Kasumi-1 (cell line): Measurements from ENCODE around the gene CPA5.

Experiments used
- DNase-seq, 2 experiments: peaks; one replicate each; lab custom pipeline; 2025; lab: John Stamatoyannopoulos, UW

CPA5 gene

DNA sequence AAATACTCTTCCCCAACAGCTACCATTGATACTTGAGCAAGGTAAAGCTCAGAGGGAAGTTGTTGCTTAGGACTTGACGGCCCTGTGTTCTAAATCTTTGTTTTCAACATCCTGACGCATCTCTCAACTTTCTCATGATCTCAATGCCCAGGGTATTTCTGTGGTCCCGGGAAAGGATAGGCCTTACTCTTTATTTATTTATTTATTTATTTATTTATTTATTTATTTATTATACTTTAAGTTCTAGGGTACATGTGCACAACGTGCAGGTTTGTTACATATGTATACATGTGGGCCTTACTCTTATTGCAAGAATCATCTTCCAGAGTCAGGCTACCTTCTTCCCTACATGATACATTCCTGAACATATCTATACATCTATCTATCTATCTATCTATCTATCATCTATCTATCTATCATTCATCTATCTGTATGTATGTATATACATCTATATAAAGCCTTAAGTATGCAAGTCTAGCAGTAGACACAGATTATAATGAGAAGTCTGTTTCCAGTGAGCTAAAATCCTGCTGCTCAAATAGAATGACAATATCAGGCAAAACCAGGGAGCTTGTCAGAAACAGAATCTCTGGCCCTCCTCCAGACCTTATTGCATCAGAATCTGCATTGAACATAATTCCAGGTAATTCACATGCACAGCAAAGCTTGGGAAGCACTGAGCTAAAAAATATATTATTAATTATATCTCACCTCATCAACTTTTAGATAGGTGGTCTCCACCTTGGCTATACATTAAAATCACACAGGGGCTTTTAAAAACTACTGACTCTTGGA lies 12.2 kb upstream of the CPA5 start:
- DNase-seq: no peak

- no peak for DNase-seq
Observed at GRCh38 chr7:130333832-130334231, 10.8 kb upstream of the CPA5 start.

- no peak for DNase-seq
Observed at GRCh38 chr7:130334274-130334673, 10.3 kb upstream of the CPA5 start.

- no peak for DNase-seq
Observed at GRCh38 chr7:130337410-130337971, 7.1 kb upstream of the CPA5 start.

DNA sequence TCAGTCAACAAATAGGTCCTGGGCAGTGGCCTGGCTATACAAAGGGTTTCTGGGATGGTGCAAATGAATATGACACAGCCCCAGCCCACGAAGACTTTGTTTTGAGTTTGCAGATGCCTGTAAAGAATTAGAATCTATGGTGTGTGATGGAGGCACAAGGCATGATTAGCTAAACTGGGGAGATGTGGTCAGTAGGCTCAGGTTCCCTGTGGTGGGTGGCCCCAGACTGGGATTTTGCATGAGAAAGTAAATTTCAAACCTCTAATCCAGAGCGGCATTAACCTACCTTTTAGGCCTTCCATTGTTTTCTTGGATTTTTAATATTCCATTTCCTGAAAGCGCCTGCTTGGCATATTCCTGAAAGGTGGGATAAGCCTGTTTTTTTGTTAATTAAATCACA lies 6.4 kb upstream of the CPA5 start:
- no peak for DNase-seq

GRCh38 chr7:130341882-130342281 lies 2.7 kb upstream of the CPA5 start:
- no peak for DNase-seq

DNA sequence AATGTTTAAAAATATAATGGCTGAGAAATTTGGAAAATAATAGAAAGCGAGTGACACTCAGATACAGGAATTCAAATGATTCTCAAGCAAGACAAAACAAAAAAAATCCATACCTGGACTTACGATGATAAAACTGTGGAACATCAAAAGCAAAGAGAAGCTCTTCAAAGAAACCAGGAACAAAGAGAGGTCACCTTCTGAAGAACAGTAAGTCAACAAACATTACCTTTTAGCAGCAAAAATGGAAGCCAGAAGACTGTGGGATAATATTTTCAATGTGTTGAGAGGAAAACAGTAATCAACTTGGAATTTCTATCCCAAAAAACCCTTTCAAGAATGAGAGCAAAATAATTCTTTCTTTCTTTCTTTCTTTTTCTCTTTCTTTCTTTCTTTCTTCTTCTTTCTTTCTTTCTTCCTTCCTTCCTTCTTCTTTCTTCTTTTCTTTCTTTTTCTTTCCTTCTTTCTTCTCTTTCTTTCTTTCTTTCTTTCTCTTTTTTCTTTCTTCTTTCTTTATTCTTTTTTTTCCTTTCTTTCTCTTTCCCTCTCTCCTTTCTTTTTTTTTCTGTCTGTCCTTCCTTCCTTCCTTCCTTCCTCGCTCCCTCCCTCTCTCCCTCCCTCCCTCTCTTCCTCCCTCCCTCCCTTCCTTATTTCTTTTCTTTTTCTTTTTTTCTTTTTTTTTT lies 1.8 kb upstream of the CPA5 start:
- no peak for DNase-seq

GRCh38 chr7:130345136-130345535 lies 520 bp downstream of the CPA5 start:
- no peak for DNase-seq

DNA sequence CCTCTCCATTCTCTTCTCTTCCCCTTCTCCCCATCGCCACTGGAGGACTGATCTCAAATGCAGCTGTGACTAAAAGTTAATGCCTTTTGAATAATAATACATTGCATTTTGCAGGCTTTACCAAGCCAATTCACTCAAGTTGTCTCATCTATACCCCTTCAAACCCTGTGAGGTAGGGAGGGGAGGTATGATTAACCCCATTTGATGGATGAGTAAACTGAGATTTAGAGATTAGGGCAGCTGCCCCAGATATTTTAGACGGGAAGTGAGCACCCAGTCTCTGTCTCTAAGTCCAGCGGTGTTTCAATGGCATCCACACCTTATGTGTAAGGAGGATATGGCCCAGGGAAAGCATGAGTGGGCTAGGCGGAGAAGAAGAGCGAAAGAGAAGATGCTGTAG lies 1.1 kb downstream of the CPA5 start:
- DNase-seq: no peak

- DNase-seq: no peak
Observed at GRCh38 chr7:130346177-130346905, 1.7 kb downstream of the CPA5 start.

- no peak for DNase-seq
Observed at GRCh38 chr7:130346941-130347340, 2.3 kb downstream of the CPA5 start.

DNA sequence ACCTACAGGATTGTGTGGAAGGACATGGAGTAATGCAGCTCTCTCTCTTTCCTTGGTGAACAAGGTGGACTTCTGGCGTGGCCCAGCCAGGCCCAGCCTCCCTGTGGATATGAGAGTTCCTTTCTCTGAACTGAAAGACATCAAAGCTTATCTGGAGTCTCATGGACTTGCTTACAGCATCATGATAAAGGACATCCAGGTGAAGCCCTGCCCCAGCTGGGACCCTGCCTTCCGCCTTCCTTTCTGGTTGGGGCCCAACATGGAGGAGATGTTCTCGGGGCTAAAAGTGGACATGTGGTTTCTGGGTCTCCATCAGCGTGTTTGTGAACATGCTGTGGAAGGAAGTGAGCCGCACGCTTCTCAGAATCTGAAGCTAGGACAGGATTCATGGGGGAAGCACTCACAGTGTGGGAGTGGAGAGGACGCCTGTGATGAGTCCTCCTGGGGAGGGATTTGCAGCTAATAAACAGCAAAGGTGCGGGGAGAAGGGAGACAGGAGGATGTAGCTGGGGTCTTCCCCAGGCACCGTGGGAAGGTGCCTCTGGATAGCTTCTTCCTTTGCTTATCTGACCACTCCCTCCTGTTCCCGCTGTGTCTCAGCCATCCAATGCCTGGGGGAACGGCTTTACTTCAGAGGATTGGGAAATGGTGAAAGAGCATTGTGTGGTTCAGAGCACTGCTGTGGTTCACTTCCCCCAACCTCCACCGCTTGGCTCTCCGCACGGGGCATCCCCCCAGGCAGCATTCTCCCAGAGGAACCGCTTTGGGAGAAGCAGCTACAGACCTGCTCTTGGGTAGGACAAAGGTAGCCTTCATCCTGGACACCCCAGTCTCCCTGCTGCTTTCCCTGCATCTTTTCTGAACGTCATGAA lies 5.5 kb downstream of the CPA5 start:
- no peak for DNase-seq

DNA sequence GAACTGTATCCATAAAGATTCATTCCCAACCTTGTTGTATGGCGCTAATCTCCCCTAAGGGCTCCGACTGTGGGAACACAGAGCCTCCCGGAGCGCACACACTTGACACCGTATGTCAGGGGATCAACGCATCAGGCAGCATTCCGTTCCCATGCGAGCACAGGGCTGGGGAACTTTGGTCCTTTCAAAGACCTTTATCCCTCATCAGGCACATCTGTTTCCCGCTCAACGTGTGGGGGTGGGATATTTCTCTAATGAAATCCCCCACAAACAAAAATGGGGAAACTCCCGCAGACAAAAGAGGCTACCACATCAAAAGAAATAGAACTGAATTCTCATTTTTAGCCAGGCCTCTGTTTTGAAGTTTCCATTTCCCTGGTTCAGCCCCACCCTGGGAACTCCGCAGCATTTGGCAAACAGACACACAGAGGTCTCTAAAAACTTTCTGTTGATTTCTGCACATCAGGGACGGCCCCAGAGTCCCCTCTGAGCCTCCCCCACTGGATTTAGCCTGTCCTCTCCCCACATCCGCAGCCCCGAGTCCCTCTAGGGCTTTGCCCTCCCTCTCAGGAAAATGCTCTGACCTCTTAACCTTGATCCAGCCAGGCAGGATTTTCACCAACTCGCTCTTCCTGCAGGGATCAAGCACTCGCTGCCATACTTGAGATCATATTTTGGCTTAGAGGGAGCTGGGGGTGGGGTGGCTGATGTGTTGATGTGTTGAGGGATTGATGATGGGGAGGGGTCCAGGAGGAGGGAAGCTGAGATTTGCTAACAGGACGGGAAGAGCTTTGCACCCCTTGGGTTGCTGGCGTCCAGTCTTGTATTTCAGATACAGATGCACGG lies 6.6 kb downstream of the CPA5 start:
- DNase-seq: no peak

- no peak for DNase-seq
Observed at GRCh38 chr7:130351791-130352090, 7.1 kb downstream of the CPA5 start.

- DNase-seq: no peak
Observed at GRCh38 chr7:130352194-130353074, 7.8 kb downstream of the CPA5 start.

DNA sequence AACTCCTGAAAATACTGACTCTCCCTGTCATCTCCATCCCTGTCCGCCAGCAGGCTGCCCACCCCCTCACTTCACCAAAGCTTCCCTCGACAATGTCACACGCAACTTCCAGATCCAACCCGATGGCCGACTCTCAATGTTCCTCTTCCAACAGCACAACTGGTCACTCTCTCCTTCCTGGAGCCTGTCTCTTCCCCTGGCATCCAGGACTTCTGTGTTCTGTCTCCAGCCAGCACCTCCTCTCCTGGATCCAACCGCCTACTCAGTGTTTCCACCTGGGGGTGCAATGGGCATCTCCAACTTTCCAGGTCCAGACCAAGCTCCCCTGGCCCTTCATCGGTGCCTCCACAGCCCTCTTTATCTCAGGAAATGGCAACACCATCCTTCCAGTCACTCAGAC lies 8.6 kb downstream of the CPA5 start:
- DNase-seq: no peak

DNA sequence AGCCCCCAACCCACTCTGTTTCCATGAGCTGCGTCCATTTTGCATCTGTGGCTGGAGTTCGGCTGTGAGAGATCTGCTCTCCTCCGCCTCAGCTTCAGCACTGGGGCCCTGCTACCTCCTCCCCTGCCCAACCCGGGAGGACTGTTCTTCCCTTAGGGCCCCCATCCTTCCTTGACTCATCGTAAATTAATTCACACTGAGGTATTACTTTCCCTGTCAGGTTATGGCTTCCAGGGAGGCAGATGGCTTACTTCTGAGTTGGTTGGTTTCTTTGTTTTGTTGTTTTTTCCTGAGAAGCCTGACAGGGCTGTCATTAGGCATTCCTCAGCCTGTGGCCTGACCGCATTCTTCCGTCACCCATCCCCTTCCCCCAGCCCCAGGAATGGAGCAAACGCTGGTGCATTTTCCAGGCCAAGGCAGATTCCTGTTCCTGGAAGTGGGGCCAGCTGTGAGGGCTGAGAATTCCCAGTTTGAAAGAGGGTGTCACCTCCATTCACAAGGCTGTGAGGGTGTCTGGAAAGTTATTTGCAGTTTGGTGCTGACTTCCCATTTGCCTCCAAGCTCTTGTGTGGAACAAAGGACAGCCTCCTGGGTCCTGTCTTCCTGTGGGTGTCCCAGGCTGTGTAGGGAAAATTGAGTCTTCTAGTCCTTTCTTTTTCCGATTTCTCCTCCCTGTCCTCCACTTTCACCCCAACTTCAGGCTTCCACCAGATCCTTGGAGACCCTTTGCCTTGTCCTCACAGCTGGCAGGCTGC lies 11.7 kb downstream of the CPA5 start:
- no peak for DNase-seq

GRCh38 chr7:130356876-130357611 lies 12.4 kb downstream of the CPA5 start:
- DNase-seq: no peak

- no peak for DNase-seq
Observed at GRCh38 chr7:130358471-130358870, 13.9 kb downstream of the CPA5 start.
